ENCODE data around the gene KCNJ12.
"Not testable (repeated sequence)": the region's sequence is repeated elsewhere in the genome, so short reads cannot be mapped to it uniquely, and the experiment has no call there.

DNA sequence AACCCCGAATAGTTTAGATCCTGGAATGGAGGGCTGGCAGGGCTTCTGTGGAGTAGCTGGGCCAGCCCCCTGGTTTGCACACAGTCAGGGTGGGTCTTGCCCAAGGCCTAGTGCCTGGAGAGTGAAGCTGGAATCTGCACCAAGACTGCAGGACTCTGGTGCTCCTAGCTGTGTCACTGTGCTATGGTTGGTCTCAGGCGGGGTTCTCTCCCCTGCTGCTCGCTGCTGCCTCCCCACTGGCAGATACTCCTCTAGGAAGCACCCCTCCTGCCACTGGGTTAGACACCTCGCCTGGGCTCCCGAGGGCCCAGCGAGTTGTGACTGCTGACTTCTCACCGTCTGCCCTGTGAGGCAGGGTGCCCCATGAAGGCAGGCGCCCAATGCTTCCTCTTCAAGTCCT, 27.9 kb downstream of the KCNJ12 start:
- not testable (repeated sequence) for TF ChIP-seq FOXP2 (optimal IDR thresholded peaks at IDR 0.05; ENCODE audit: control extremely low read depth, extremely low read length, insufficient read depth); POLR2AphosphoS5 (IDR thresholded peaks at IDR 0.05; ENCODE audit: borderline replicate concordance, low read depth, low read length); EZH2 (IDR thresholded peaks at IDR 0.05)
